Measurements from ENCODE around the gene KSR1.
"Not testable (repeated sequence)": the region's sequence is repeated elsewhere in the genome, so short reads cannot be mapped to it uniquely, and the experiment has no call there.

The KSR1 gene

DNA sequence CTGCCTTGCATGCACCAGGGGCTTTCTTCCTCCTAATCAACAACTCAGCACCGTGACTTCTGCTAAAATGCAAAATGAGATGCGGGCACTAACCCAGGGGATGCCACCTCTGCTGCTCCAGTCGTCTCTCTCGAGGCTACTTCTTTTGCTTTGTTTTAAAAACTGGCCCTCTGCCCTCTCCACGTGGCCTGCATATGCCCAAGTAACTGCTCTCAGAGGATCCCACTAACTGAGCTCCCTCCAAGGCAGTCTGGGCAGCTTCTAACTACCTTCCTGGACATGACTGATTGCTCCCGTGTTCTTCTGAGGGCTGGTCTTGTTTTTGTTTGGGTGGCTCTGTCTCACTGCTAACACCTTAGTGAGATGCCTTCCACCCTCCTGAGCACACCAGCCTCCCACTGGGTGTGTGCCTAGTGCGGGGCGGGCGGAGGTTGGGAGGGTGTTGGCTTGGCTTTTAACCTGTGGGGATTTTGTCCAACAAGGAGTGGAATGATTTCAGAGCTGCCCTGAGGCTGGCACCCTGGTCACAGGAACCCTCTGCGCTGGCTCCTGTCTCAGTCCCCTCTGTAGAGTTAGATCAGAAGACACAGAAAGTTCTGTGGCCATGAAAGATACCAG, 165.8 kb downstream of the KSR1 start:
- DNase-seq, result no peak

DNA sequence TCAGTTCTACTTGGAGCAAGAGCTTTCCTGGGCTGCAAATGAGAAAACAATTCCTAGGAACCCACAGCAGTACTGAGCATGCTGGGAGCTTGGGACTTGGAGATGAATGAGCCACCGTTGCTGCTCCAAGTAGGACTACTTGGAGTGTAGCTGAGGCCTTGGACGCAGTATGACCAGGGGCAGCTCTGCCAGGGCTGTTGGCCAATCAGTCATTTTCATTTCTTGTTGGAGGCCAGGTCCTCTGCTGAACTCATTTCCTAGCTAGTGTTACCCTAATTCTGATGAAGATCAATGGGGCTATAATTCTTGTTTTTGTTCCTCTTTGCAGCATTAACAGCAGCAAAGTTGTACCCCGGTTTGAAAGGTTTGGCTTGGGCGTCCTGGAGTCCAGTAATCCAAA, 166.7 kb downstream of the KSR1 start:
- DNase-seq, result no peak

DNA sequence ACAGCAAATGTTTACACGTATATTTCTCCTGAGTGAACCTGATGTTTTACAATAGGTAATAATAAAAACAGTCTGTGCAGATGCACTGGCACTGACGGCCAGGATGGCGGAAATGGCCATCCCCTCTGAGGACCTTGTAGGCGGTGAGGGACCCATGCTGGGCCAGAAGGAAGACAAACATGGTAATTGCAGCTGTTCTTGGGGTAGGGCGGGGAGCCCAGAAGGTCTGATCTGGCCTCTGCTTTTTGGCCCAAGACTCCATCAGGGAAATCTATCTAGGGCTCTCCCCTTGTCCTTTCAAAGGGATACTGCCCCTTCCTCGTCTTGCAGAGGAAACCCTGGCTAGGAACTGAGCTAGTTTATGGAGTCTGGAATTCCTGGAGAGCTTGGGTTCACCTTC, 167.4 kb downstream of the KSR1 start:
- DNase-seq, result no peak

DNA sequence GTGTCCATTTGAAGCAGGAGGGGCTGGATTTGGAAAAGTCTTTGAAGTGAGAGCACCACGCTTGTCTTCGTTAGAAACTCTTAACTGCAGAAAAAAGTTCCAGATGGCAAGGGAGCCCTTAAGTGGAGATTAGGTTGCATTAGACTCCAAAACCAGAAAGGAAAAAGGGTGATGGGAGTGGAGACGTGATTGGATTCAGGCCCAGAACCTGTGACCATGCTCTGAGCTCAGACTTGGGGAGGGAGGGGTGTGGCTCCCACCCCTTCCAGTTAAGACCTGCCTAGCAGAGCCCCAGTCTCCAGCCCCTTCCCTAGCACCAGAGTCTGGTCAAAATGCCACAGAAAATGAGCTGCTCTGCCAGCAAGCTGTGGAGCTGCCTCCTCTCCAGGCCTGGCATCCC, 168.3 kb downstream of the KSR1 start:
- DNase-seq, result no peak

DNA sequence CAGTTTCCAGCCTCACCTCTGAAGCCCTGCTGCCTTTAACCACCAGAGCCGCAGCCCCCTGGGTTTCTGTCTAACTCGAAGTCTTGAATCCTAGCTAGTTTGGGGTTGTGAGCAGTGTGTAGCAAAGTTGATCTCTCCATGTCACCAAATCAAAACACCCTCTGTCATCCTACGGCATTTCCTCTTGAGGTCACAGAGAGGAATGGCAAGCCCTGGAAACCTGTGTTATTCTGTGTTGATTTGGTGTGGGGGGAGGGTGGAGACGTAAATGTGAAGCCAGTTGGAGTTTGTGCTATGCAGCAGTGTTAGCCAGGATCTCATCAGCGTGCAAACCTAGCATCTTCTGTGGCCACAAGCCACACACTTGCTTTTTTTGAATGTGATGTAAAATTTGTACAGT, 169.6 kb downstream of the KSR1 start:
- no peak for DNase-seq

DNA sequence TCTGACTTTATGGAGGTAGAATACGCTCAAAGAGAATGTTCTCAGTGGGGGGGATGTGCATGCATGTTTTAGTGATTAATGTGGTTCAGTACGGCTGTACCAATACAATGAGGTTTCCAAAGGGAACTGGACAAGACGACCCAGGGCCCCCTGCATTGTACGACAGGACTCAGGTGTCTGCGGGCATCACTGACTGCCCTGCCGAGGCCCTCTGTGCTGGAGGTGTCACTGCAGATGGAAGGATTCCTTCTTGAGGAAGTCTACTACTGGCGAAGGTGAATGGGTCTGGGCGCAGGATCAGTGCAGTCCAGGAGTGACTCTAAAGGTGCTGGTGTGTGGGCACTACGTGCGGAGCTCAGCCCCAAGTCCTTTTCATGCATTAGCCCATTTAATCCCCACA, 171.3 kb downstream of the KSR1 start:
- no peak for DNase-seq

DNA sequence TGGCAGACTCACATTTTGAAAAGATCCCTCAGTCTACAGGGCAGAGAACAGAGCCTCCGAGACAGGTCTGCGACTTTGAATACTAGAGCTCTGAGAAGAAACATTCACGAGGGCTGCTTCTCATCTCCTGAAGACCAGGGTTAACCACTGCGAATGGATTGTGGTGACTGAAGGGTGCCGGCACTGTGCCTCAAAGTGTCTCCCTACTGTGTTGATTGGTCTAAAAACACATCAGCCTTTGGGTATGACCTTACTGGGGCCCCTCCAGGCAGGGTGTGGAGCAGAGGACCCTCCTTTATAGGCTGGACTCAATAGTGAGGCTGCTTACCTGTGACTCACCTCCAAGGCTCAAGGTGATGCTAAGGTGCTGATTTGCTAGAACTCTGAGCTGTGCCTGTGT, 172.1 kb downstream of the KSR1 start:
- no peak for DNase-seq

DNA sequence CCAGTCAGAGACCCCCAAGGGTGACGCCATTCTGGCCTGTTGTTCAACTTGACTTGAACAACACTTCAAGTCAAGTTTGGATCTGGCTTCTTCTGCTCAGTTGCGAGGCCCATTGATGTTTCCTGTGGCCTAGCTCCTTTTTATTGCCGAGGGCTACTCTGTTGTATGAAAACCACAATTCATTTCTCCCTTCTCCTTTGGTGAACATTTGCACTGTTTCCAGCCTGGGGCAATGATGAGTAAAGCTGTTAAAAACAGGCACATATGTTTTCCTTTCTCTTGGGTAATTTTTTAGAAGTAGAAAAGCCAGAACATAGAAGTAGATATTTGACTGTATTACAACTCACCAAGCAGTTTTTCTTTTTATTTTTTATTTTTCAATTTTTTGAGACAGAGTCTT, 173.0 kb downstream of the KSR1 start:
- DNase-seq, result not testable (repeated sequence)

DNA sequence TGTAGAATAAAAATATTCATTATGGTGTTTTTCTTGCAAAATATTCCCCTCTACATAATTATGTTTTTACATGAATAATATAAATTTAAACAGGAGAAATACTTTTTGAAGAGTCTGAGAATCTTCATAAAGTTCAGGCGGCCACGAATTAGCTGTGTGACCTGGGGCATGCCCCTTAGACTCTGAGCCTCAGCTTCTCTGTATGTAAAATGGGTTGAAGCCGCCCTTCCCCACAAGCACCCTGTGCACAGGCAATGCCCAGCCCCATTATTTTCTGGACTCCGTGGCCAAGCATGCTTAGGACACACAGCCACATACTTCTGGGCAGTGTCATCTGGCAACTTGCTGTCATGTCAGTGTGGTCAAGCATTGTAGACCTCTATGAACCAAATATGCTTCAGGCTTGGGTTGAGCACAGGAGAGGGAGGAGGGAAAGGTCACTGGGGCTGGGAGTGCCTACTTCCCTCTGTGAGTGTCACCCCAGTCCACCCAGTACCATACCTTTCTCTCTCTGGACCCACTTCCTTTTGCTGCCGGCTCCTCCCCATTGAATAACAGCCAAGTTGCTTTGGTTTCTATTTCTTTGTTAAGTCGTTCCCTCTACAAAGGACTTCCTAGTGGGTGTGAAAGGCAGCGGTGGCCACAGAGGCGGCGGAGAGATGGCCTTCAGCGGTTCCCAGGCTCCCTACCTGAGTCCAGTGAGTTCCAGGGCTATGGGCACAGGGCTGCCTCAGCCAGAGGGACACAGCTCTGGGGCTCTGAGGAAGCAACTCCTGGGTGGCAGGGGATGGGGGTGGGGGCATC, 174.6 kb downstream of the KSR1 start, which contains the start of gene LGALS9:
Gene LGALS9 (plus strand): TSS at position 582 of the 804 bp plus-strand sequence. CDS start 78 bp downstream, at position 660.
- no peak for DNase-seq

DNA sequence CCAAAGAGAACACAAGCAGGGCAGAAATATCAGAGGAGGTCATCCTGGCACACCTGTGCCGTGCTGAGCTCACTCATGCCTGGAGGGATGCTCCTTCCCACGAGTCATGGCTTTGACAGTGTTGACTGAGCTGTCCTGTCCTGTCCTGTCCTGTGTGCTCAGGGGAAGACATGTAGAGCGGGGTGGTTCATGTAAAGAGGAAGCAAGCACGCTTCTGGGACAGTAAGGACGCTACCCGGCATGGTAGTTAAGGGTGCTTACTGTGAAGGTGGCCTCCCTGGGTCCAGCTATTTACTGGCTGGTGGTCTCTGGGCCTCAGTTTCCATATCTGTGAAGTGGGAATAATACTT, 175.1 kb downstream of the KSR1 start:
- DNase-seq, result no peak

DNA sequence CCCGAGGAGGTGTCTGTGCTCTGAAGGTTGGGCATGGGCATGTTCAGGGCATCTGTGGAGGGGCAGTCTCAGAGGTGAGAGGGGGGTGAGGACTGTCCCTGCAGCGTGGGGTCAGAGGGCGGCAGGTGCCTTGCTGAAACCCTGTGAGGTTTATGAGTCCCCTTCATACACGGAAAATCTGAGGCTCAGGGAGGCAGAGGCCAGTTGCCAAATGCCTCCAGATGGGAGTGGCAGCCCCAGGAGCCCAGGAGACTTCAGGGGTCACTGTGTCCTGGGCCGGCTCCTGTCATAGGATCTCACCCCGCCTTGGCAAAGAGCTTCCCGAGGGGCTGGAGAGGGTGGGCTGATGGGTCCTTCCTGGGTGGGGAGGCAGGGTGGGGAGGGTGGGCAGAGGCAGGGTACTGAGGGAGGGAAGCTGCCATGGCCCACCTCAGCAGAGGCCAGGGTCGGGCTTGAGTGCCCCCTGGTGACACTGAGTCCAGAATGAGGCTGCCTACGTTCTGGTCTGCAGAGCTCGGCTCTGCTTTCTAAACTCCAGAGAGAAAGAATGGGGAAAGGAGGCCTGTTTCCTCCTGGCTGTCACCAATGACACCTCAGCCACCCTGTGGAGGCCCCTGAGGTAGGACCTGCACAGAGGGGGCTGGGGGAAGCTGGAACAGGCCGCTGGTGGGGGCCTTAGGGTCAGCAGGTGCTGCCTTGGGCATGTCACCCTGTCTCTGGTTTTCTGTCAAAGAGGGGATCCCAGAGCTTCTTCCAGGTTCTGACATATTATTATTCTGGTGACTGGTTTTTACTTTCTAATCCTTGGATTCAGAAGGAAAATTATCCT, 175.9 kb downstream of the KSR1 start:
- no peak for DNase-seq

DNA sequence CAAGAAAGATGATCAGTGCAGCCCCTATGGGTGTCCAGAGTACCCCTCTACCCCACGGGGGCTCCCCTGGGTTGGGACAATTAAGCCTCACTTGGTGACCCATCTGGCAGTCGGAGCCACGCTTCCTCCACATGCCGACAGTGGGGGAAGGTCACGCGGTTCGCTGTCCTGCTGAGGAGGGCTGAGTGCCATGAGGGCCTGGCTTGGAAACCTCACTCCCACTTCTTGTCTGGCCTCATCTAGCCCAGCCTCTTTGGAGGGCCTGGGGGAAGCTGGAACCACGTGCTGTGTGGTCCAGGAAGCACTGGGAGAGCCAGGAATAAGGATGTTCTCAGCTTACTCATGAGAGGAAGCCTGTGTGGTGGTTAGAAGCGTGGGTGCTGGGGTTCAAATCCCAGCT, 176.5 kb downstream of the KSR1 start:
- not testable (repeated sequence) for DNase-seq

DNA sequence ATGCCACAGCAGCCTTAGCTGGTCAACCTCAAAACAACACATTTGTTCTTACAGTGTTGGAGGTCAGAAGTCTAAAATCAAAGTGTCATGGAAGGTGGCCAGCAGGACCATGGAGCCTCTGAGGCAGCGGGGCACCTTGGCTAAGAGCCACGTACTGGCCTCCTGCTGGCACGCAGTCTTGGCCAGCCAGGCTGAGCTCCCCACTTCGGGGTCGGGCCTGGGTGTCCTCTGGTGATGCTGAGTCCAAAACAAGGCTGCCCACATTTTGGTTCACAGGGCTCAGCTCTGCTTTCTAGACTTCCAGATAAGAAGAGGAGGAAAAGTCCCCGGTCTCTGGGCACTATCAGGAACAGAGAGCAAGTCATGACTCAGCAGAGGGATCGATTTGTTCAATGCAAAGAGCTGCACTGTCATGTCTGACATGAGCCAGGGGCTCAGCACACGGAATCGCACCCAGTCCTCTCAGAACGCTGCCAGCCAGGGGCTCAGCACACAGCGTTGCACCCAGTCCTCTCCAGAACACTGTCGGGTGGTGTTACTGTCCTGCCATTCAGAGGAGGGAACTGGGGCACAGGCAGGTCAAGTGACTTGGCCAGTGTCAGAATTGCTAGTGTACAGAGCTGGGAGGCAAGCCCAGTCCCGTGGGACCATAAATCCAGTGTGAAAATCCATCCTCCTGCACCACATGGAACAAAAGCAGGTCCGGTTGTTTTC, 177.2 kb downstream of the KSR1 start:
- DNase-seq, result no peak

DNA sequence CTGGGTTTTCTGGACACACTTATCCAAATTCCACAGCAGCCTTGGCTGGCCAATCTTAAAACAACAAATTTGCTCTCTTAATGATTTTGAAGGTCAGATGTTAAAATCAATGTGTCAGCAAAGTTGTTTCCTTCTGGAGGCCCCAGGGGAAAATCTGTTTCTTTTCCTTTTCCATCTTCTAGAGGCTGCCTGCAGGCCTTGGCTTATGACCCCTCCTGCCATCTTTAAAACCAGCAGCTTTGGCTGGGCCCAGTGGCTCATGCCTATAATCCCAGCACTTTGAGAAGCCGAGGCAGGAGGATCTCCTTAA, 177.7 kb downstream of the KSR1 start:
- no peak for DNase-seq

DNA sequence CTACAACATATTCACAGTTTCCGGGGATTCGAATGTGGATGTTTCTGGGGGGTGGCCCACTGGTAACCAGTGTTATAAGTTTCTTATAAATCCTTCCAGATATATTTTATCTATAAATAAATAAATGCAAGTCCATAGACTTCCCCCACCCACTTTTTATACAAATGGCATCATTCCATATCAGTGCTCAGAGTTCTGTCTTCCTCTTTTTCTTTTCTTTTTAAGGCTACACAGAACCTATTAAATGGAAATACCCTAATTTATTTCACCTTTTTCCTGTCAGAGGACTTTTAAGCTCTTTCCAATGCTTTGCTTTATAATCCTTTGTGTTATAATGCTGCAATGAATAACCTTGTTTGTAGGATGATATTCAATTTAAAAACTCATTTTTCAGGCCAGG, 178.5 kb downstream of the KSR1 start:
- DNase-seq, result no peak

DNA sequence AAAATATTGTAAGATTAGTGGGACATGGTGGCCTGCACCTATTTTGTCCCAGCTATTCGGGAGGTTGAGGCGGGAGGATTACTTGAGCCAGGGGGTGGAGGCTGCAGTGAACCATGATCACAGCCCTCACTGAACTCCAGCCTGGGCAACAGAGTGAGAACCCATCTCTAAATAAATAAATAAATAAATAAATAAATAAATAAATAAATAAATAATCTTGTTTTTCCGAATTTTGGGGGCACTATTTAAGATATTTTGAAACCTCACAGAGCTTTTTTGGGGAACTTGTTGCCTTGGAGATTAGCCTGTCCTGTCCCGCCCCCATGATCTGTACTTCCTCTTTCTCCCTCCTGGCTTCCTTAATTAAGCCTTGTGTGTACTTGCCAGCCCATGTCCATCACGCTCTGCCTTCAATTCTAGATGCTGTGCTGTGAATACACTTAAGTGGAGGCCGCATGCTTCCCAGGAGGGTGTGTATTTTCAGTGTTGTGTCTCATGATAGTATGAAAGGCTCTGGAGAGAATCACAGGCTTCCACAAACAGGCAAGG, 179.1 kb downstream of the KSR1 start:
- no peak for DNase-seq

DNA sequence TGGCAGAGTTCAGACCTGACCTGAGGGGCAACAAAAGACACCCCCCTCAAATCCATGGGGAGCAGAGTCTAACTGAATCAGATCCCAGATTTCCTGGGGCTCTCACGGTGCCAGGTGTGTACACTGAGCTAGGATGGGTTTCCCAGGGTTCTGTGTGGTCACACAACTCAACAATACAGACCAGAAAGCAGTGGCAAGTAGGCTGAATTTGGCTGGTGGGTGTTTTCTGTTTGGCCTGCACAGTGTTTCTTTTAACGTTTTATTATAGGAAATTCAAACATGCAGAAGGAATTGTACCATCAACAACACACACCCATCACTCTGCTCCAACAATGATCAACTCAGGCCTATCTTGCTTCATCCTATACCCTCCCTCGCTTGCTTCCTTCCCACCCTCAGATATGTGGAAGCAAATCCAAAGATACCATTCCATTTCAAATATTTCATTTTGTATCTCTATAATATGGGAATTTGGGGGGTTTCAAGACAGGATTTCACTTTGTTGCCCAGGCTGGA, 179.8 kb downstream of the KSR1 start:
- DNase-seq, result not testable (repeated sequence)

DNA sequence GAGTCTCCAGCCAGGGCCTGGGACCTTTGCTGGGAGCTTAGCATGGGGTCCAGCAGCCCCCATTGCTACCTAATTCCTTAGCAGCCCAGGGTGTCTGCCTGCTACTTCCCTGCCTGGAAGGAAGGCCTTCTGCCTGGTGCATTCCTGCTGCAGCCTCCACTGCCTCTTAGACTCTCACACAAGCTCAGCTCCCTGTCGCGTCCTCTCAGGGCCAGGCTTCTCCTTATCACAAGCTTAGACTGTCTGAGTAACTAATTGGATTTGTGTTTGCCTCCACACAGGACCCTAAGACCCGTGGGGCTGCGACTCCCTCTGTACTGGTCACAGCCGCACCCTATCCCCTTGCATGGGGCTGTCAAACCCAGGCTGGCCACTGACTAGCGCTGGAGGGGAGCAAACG, 181.6 kb downstream of the KSR1 start:
- DNase-seq, result not testable (repeated sequence)

DNA sequence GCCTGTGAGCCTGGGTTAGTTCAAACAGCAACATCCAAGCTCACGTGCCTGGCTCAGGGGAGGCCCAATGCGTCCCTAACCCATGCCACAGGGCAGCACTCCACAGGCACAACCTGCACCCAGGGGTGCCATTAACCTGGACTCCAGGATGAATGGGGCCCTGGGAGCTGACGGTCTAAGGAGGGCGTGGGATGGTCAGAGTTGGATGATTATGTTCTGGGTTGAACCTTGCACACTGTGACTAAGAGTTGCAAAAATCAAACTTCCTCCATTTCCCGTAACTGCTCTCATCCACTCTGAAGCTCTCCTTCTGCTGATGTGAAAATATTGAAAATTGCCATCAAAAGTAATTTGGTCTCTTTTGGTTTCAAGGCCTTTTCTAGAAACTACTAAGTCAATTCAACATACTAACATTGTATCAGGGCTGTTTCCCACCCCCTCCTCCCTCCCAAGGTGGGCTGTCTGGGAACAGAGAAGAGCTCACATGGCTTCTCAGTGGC, 182.2 kb downstream of the KSR1 start:
- not testable (repeated sequence) for DNase-seq

DNA sequence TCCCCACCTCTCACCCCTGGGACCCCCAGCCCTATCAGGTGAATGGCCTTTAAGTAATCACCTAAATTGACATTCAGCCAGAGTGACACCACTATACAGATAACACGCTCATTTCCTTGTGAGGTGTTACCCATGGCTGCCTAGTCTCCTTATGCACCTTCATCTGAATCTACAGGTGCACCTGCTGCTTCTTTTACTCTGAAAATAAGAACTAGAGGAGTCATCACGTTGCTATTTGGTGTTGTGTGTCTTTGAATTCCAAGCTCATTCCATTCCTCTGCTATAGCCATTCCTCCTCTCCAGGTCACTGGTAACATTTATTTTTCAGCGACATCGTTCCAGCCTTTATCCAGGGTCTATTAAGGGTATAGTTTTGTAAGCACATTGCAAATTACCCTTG, 184.5 kb downstream of the KSR1 start:
- no peak for DNase-seq

DNA sequence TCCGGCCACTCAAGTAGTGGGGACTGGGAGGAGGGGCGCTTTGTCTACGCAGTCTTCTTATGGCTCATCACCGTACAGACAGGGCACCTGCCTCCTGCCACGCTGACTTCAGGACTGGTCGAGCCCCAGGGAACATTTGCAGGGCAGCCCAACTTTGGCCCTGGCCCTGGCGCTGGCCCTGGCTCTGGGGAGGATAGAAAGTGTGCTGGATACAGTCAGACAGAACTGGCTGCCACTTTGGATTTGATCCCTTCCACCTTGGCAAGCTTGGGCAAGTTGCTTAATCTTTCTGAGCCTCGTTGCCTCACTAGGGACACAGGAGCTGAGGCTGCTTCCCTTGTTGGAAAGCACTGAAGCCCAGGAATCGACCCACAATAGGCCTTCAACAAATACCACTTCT, 188.3 kb downstream of the KSR1 start:
- no peak for DNase-seq

DNA sequence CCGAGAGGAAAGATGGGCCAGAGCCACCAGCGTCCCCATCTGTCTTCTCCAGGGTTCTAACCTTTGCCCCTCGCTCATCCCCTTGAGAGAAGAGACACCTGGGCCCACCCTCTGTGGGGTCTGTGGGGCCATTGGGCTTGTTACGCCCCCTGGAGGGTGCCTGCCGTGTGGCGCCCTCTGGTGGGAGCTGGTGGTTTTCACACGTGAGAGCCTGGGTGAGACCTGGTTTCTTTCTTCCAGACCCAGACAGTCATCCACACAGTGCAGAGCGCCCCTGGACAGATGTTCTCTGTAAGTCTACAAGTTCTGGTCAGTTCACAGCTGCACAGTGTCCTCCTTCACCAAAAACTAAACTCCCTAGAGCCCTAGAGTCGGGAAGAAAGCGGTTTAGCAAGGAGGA, 189.4 kb downstream of the KSR1 start:
- not testable (repeated sequence) for DNase-seq

DNA sequence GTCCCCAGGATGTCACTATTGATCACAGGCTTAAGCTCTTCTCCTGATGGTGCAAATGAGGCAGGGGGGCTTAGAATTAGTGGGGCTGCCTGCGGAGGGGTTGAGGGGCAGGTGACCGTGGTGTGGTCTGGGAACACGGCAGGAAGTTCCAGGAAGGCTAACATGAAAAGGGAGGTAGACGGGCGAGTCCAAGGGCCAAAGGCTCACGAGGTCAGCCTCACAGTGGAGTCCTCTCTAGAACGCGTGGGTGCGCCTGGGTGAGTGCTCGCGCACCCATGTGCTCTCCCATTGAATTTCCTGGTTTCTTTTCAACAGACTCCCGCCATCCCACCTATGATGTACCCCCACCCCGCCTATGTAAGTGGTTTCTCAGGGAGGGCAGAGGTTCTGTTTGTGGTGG, 190.0 kb downstream of the KSR1 start:
- DNase-seq, result no peak
